HL-60 (cell line): ENCODE results near the gene TADA2B.
"Not testable (repeated sequence)": the region's sequence is repeated elsewhere in the genome, so short reads cannot be mapped to it uniquely, and the experiment has no call there.

Experiments
- DNase-seq, 2 experiments: peaks; one replicate each; pipeline ENCODE4 v3.0.0-alpha.2; 2010 to 2020; ENCODE audit warnings: low read depth in 1 of 2, low spot score in 1 of 2
- H3K27ac ChIP-seq: fragments of 250-450 bp; sonication (Bioruptor Pico); replicated peaks from 2 replicates; pipeline ENCODE4 v1.5.1; 2020; ENCODE audit warnings: mild to moderate bottlenecking, moderate library complexity
- H3K27me3 ChIP-seq: fragments of 250-450 bp; sonication (Bioruptor Pico); 2 replicates; pipeline ENCODE4 v1.5.1; 2021; ENCODE audit warnings: mild to moderate bottlenecking, moderate library complexity; ENCODE audit not compliant: insufficient read depth, poor library complexity, severe bottlenecking
- H3K4me3 ChIP-seq: replicated peaks from 2 replicates; pipeline ENCODE4 v1.5.1; 2011; ENCODE audit warnings: mild to moderate bottlenecking, control low read depth, low read length; ENCODE audit not compliant: insufficient read depth
- GABPA ChIP-seq: IDR thresholded peaks from 2 replicates; pipeline ENCODE4 v1.6.1; 2012; ENCODE audit warnings: low read depth
- POLR2AphosphoS5 ChIP-seq: IDR thresholded peaks from 2 replicates; pipeline ENCODE4 v1.6.1; 2012; ENCODE audit warnings: low read depth
- REST ChIP-seq: IDR thresholded peaks from 2 replicates; pipeline ENCODE4 v1.6.1; 2012; ENCODE audit warnings: low read depth; ENCODE audit not compliant: insufficient replicate concordance
- SPI1 ChIP-seq: IDR thresholded peaks from 2 replicates; pipeline ENCODE4 v1.6.1; 2012; ENCODE audit warnings: low read depth, mild to moderate bottlenecking, borderline replicate concordance
- TF ChIP-seq, protein P1 (sequence below): IDR thresholded peaks from one replicate; pipeline ENCODE4 v1.5.1; 2011; ENCODE audit warnings: low read length, control low read depth, inconsistent platforms; ENCODE audit not compliant: insufficient read depth

The TADA2B gene

GRCh38 chr4:7095611-7096155 is 52.5 kb downstream of the TADA2B start:
- H3K27me3 ChIP-seq, result no peaks in the 10 kb centered on the region
- TF ChIP-seq REST (no peak), GABPA (no peak), SPI1 (no peak)
- no peak overlapping the region for H3K27ac ChIP-seq
- DNase-seq, result no peak
- no peak overlapping the region for H3K4me3 ChIP-seq

- H3K4me3 ChIP-seq, result no peak overlapping the region
- H3K27me3 ChIP-seq, result no peaks in the 10 kb centered on the region
- DNase-seq, result no peak
- TF ChIP-seq, protein P1, sequence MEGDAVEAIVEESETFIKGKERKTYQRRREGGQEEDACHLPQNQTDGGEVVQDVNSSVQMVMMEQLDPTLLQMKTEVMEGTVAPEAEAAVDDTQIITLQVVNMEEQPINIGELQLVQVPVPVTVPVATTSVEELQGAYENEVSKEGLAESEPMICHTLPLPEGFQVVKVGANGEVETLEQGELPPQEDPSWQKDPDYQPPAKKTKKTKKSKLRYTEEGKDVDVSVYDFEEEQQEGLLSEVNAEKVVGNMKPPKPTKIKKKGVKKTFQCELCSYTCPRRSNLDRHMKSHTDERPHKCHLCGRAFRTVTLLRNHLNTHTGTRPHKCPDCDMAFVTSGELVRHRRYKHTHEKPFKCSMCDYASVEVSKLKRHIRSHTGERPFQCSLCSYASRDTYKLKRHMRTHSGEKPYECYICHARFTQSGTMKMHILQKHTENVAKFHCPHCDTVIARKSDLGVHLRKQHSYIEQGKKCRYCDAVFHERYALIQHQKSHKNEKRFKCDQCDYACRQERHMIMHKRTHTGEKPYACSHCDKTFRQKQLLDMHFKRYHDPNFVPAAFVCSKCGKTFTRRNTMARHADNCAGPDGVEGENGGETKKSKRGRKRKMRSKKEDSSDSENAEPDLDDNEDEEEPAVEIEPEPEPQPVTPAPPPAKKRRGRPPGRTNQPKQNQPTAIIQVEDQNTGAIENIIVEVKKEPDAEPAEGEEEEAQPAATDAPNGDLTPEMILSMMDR, result no peak
- TF ChIP-seq SPI1 (no peak), GABPA (no peak), REST (no peak), POLR2AphosphoS5 (no peak)
- no peak overlapping the region for H3K27ac ChIP-seq
Observed at GRCh38 chr4:7096236-7096635, 53.1 kb downstream of the TADA2B start.

GRCh38 chr4:7101692-7102515 is 58.7 kb downstream of the TADA2B start:
- peak; percentile 82 for TF ChIP-seq SPI1
- TF ChIP-seq POLR2AphosphoS5, result no peak
- TF ChIP-seq, protein P1, result peak; percentile 39
- no peak for TF ChIP-seq GABPA
- peak; percentile 71 for TF ChIP-seq REST
- Histone ChIP-seq H3K27me3 (peaks cover 9% of the 10 kb centered on the region), H3K4me3 (peak overlapping the region; percentile 18; the same call in 1 of the 2 replicates), H3K27ac (no peak overlapping the region)
- DNase-seq, result peak; percentile 63 to 78

- peak overlapping the region; percentile 54 for H3K4me3 ChIP-seq
- not testable (repeated sequence) for DNase-seq, H3K27me3 ChIP-seq, H3K27ac ChIP-seq
Observed at GRCh38 chr4:7102516-7102909, 59.3 kb downstream of the TADA2B start.
